ENCODE results near the gene SCART1.
"Not testable (repeated sequence)": the region's sequence is repeated elsewhere in the genome, so short reads cannot be mapped to it uniquely, and the experiment has no call there.

Gene SCART1

GRCh38 chr10:133484818-133485217 is 31.1 kb downstream of the SCART1 start:
- Histone ChIP-seq H3K79me2 (no peaks in the 10 kb centered on the region), H3K27me3 (ENCODE audit: control insufficient read depth, insufficient read depth, low read length) (no peaks in the 10 kb centered on the region), H3K4me2 (ENCODE audit: low read length) (no peak overlapping the region), H3K4me3 (ENCODE audit: low read depth, low read length) (no peak overlapping the region), H3K27ac (no peak overlapping the region), H3K9me3 (ENCODE audit: control insufficient read depth, low read length) (no peaks in the 10 kb centered on the region), H3K36me3 (ENCODE audit: control insufficient read depth, insufficient read depth, low read length) (no peaks in the 10 kb centered on the region), H3K9ac (no peak overlapping the region), H3K4me1 (no peaks in the 10 kb centered on the region), H2AFZ (no peak overlapping the region)
- TF ChIP-seq CTCF (IDR thresholded peaks at IDR 0.05), result no peak

- no peak overlapping the region for H3K4me3 ChIP-seq (ENCODE audit: low read depth, low read length)
- H3K27ac ChIP-seq, result no peak overlapping the region
- no peak overlapping the region for H2AFZ ChIP-seq
- no peak overlapping the region for H3K4me2 ChIP-seq (ENCODE audit: low read length)
- no peaks in the 10 kb centered on the region for H3K4me1 ChIP-seq
- no peaks in the 10 kb centered on the region for H3K79me2 ChIP-seq
- no peaks in the 10 kb centered on the region for H3K9me3 ChIP-seq (ENCODE audit: control insufficient read depth, low read length)
- no peak for TF ChIP-seq CTCF (IDR thresholded peaks at IDR 0.05)
- H3K27me3 ChIP-seq (ENCODE audit: control insufficient read depth, insufficient read depth, low read length), result no peaks in the 10 kb centered on the region
- H3K36me3 ChIP-seq (ENCODE audit: control insufficient read depth, insufficient read depth, low read length), result no peaks in the 10 kb centered on the region
- H3K9ac ChIP-seq, result no peak overlapping the region
Measured at GRCh38 chr10:133487085-133487484, 33.3 kb downstream of the SCART1 start.

GRCh38 chr10:133488354-133488753 is 34.6 kb downstream of the SCART1 start:
- TF ChIP-seq CTCF (IDR thresholded peaks at IDR 0.05), result no peak
- H3K36me3 ChIP-seq (ENCODE audit: control insufficient read depth, insufficient read depth, low read length), result no peaks in the 10 kb centered on the region
- no peak overlapping the region for H3K4me2 ChIP-seq (ENCODE audit: low read length)
- no peaks in the 10 kb centered on the region for H3K4me1 ChIP-seq
- H3K9me3 ChIP-seq (ENCODE audit: control insufficient read depth, low read length), result no peaks in the 10 kb centered on the region
- no peak overlapping the region for H3K4me3 ChIP-seq (ENCODE audit: low read depth, low read length)
- no peak overlapping the region for H3K9ac ChIP-seq
- H2AFZ ChIP-seq, result no peak overlapping the region
- H3K79me2 ChIP-seq, result no peaks in the 10 kb centered on the region
- no peaks in the 10 kb centered on the region for H3K27me3 ChIP-seq (ENCODE audit: control insufficient read depth, insufficient read depth, low read length)
- H3K27ac ChIP-seq, result no peak overlapping the region

- Histone ChIP-seq H3K4me1 (no peaks in the 10 kb centered on the region), H3K79me2 (no peaks in the 10 kb centered on the region), H3K36me3 (ENCODE audit: control insufficient read depth, insufficient read depth, low read length) (no peaks in the 10 kb centered on the region), H3K27me3 (ENCODE audit: control insufficient read depth, insufficient read depth, low read length) (no peaks in the 10 kb centered on the region), H3K4me3 (ENCODE audit: low read depth, low read length) (no peak overlapping the region), H2AFZ (no peak overlapping the region), H3K27ac (no peak overlapping the region), H3K9me3 (ENCODE audit: control insufficient read depth, low read length) (no peaks in the 10 kb centered on the region), H3K9ac (no peak overlapping the region), H3K4me2 (ENCODE audit: low read length) (no peak overlapping the region)
- no peak for TF ChIP-seq CTCF (IDR thresholded peaks at IDR 0.05)
Measured at GRCh38 chr10:133489816-133490588, 36.3 kb downstream of the SCART1 start.

- not testable (repeated sequence) for H3K27me3 ChIP-seq (ENCODE audit: control insufficient read depth, insufficient read depth, low read length); H3K79me2 ChIP-seq; H3K4me3 ChIP-seq (ENCODE audit: low read depth, low read length); H3K9ac ChIP-seq; H3K4me1 ChIP-seq; H3K27ac ChIP-seq; H2AFZ ChIP-seq; H3K36me3 ChIP-seq (ENCODE audit: control insufficient read depth, insufficient read depth, low read length); H3K9me3 ChIP-seq (ENCODE audit: control insufficient read depth, low read length); H3K4me2 ChIP-seq (ENCODE audit: low read length)
Measured at GRCh38 chr10:133493562-133493961, 39.8 kb downstream of the SCART1 start.
